Peyer's patch (tissue), 4 donors: Measurements from ENCODE around the gene INHBA. TPM values are rescaled to one million over a fixed set of nuclear protein-coding genes. Genes with fewer than 3 reads are reported as not detected.
A peak's percentile ranks its signal among the peaks of the same experiment; 100 is the strongest.

Source experiments
- DNase-seq, 3 donors: peaks; one replicate each; pipeline ENCODE4 v3.0.0-alpha.2; 2017 to 2019
- H3K27ac ChIP-seq, 4 donors: fragments of 200-600 bp; sonication (generic); one replicate each; pipeline ENCODE4 v1.5.1; 2016 to 2019
- H3K27me3 ChIP-seq, 2 donors: fragments of 200-600 bp; sonication (generic); one replicate each; pipeline ENCODE4 v1.5.1; 2019
- H3K36me3 ChIP-seq, 3 donors: fragments of 200-600 bp; sonication (generic); one replicate each; pipeline ENCODE4 v1.5.1; 2016 to 2019
- H3K4me1 ChIP-seq, 4 donors: fragments of 200-600 bp; sonication (generic); one replicate each; pipeline ENCODE4 v1.5.1; 2016 to 2019
- H3K4me3 ChIP-seq, 4 donors: fragments of 200-600 bp; sonication (generic); 1 replicate in 3 of 4; 2 replicates in 1 of 4; pipeline ENCODE4 v1.5.1; 2016 to 2019; ENCODE audit warnings: mild to moderate bottlenecking in 1 of 4
- H3K9me3 ChIP-seq, 4 donors: fragments of 200-600 bp; sonication (generic); one replicate each; pipeline ENCODE4 v1.5.1; 2016 to 2019; ENCODE audit warnings: mild to moderate bottlenecking in 1 of 4
- POLR2A ChIP-seq, 2 donors: fragments of 450-650 bp; IDR thresholded peaks; one replicate each; pipeline ENCODE4 v1.5.1; 2017; ENCODE audit warnings: antibody characterized with exemption in 2 of 2, mild to moderate bottlenecking in 2 of 2, moderate library complexity in 2 of 2
- total RNA-seq, 4 donors: library from RNA; depleted of rRNA; stranded (reverse); fragments of >200 nt; gene quantifications; one replicate each; pipeline ENCODE4 v1.1.0, GENCODE V29; 2016
- TF ChIP-seq, protein P1 (sequence below), 6 experiments: fragments of 450-650 bp in 4 of 6; fragments of 200-600 bp in 2 of 6; sonication (generic) in 1 of 6; IDR thresholded peaks; one replicate each; pipeline ENCODE4 v1.5.1; 2017 to 2019; ENCODE audit warnings: antibody characterized with exemption in 6 of 6, mild to moderate bottlenecking in 3 of 6, moderate library complexity in 1 of 6

INHBA gene
- total RNA-seq, 4 donors from 2014 or later: 0.19 to 1.7 (median 1.3) TPM; not detected in 1

DNA sequence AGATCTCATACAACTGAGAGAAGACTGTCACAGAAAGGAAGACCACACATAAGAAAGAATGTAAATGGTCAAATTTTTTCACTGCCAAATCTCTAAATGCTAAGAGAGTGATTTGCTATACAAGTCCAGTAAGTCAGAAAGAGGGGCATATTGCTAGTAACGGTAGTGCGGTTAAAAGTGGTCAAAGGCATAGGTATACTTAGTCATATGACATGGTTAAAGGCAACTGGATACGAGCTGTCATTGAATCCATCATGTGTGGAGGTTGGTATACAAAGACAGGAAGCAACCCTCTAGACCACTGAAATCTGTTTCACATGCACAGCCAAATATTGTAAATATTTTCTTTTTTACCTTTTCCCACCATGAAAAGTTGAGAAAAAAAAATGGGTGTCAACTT, 4.8 kb downstream of the INHBA start:
- Histone ChIP-seq H3K36me3 (no peaks in the 10 kb centered on the region), H3K4me3 (no peak overlapping the region)

DNA sequence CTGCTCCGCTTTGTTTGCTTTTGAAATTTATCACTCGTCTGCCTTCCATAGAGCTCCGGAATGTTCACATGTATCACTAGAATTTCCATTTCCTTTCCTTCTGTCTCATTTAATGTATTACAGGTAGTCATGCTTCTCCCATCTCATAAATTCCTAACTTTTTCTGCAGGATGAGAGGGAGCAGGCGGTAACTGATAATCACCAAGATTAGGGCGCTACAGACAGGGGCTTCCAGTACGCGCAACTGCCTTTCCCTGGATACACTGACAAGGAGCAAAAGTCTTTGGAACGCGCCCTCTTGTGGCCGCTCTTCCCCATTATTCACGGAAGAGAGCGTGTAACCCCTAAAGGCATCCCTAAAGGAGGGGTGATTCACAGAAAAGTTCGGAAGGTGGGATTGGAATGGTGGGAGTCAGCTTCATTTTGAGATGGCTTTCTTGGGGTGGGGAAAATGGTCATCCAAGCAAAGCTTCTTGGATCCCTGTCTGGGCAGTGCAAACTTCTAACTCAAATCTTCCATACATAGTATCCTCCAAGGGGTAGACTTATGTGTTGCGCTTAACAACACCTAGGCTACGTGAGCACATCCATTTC, 6.5 kb downstream of the INHBA start:
- H3K36me3 ChIP-seq: no peaks in the 10 kb centered on the region
- peak overlapping the region in 1 of 4 donors; percentile 40 for H3K27ac ChIP-seq
- peaks cover 0 to 4% (median 0%) of the 10 kb centered on the region in 4 donors for H3K4me1 ChIP-seq
- peak; percentile 42 to 83 (median 74) for DNase-seq
- H3K27me3 ChIP-seq: no peaks in the 10 kb centered on the region
- no peaks in the 10 kb centered on the region for H3K9me3 ChIP-seq
- H3K4me3 ChIP-seq: peak overlapping the region in 2 of 4 donors; percentile 23 to 26
- TF ChIP-seq, protein P1, sequence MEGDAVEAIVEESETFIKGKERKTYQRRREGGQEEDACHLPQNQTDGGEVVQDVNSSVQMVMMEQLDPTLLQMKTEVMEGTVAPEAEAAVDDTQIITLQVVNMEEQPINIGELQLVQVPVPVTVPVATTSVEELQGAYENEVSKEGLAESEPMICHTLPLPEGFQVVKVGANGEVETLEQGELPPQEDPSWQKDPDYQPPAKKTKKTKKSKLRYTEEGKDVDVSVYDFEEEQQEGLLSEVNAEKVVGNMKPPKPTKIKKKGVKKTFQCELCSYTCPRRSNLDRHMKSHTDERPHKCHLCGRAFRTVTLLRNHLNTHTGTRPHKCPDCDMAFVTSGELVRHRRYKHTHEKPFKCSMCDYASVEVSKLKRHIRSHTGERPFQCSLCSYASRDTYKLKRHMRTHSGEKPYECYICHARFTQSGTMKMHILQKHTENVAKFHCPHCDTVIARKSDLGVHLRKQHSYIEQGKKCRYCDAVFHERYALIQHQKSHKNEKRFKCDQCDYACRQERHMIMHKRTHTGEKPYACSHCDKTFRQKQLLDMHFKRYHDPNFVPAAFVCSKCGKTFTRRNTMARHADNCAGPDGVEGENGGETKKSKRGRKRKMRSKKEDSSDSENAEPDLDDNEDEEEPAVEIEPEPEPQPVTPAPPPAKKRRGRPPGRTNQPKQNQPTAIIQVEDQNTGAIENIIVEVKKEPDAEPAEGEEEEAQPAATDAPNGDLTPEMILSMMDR (IDR thresholded peaks at IDR 0.05): peak in 4 of 6 experiments; percentile 58 to 64 (median 60)
- TF ChIP-seq POLR2A (IDR thresholded peaks at IDR 0.05): no peak

More for the DNA sequence above, 4.8 kb downstream of the INHBA start:
- Histone ChIP-seq H3K4me1 (peaks cover 0 to 4% (median 0%) of the 10 kb centered on the region in 4 donors), H3K27me3 (no peaks in the 10 kb centered on the region), H3K9me3 (no peaks in the 10 kb centered on the region), H3K27ac (no peak overlapping the region)
- DNase-seq: no peak
- TF ChIP-seq, protein P1 (IDR thresholded peaks at IDR 0.05): no peak
- TF ChIP-seq POLR2A (IDR thresholded peaks at IDR 0.05): no peak

DNA sequence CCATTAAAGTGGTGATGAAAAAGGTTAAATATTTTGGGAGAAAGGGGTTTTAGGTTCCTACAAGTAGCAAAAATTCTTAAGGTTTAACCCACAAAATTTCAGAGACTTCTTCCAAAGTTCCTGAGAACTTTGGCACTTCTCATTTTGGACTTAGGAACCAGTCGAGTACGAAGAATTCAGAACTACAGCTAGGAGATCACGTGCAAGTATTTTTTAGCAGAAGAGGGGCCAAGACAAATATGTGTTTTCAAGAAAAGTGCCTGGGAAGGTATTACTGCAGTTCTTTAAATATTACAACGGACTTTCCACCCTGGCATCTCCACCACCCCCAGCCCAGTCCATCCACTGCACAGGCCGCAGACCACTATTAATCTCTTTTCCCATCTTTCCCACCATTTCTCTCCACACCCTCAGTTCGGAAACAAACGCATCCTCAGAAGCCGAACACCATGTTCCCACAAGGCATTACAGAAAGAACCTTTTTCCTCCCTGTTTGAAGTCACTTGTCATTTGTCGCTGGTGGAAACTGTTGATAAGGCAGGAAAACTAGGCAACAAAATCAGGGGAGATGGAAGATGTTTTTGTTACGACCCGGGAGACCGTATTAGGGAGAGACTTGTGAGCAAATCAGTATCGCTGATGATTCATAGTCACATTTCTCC, 7.1 kb downstream of the INHBA start:
- peaks cover 0 to 4% (median 0%) of the 10 kb centered on the region in 4 donors for H3K4me1 ChIP-seq
- no peaks in the 10 kb centered on the region for H3K9me3 ChIP-seq
- no peaks in the 10 kb centered on the region for H3K27me3 ChIP-seq
- TF ChIP-seq, protein P1 (IDR thresholded peaks at IDR 0.05): no peak
- no peak for TF ChIP-seq POLR2A (IDR thresholded peaks at IDR 0.05)
- H3K27ac ChIP-seq: peak overlapping the region in 1 of 4 donors; percentile 40
- peak overlapping the region in 2 of 4 donors; percentile 23 to 26 for H3K4me3 ChIP-seq
- DNase-seq: no peak
- H3K36me3 ChIP-seq: no peaks in the 10 kb centered on the region

DNA sequence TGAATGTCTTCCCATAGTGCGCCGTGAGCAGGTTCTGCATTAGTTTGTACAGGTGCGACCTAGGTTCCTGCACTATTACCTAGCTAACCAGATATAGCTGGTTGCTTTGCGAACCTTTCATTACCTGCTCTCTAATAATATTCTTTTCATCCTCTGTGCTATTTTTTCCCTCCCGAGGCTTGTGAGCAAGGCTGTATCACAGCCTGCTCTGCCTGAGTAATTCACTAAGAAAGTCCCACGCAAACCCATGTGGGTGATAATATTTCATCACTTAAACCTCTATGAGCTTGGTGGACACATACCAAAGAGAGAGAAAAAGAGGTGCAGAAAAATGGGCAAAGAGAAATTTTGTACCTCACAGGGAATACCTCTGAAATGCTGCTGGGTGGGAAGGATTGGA, 8.4 kb downstream of the INHBA start:
- TF ChIP-seq, protein P1 (IDR thresholded peaks at IDR 0.05): no peak
- TF ChIP-seq POLR2A (IDR thresholded peaks at IDR 0.05): no peak
- no peaks in the 10 kb centered on the region for H3K9me3 ChIP-seq
- H3K27ac ChIP-seq: no peak overlapping the region
- no peak overlapping the region for H3K4me3 ChIP-seq
- H3K36me3 ChIP-seq: no peaks in the 10 kb centered on the region
- no peak for DNase-seq
- H3K4me1 ChIP-seq: peaks cover 0 to 4% (median 0%) of the 10 kb centered on the region in 4 donors
- H3K27me3 ChIP-seq: no peaks in the 10 kb centered on the region

DNA sequence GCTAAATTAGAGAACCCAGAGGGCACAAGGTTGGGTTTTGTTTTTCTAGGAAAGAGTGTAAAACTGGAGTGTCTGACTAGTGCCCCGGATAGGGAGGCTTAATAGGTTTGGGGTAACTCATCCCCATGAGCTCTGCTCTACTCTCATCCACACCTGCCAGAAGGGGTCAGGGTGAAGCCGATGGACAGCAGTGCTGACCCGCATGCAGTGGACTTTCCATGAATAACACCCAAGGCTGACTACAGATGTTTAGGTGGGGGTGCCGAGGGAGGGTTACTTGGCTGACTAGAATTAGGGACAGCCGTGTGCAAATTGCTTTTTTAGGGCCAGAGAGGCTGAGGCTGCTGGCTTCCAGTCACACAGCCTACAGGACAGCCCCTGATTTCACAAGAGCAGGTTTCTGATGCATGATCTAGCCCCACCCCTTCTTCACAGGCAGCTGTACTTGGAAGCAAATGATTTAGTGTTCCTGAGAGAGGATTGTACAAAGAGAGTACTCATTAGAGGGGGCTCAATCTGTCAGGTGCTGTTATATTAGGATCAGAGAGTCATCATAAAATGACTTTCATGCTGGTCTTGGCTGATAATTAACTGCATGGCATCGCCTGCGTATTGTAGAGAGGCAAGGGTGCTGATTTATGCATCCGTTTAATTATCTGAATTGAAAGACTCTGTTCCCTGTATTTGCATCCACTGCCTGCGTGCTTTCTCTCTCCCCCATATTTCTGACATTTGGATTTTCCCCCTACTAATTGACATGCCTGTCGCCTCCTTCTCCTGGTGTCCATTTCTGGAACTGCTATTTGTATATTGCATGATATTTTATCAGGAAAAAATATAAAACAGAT, 9.5 kb downstream of the INHBA start:
- TF ChIP-seq, protein P1 (IDR thresholded peaks at IDR 0.05): peak in 2 of 6 experiments; percentile 14 to 29
- no peak for TF ChIP-seq POLR2A (IDR thresholded peaks at IDR 0.05)
- Histone ChIP-seq H3K4me3 (no peak overlapping the region), H3K9me3 (no peaks in the 10 kb centered on the region), H3K36me3 (no peaks in the 10 kb centered on the region), H3K4me1 (peaks cover 0 to 4% (median 0%) of the 10 kb centered on the region in 4 donors), H3K27ac (no peak overlapping the region), H3K27me3 (no peaks in the 10 kb centered on the region)
- no peak for DNase-seq
